Type B pancreatic cell (in vitro differentiated cells): ENCODE results near the gene FRMD8. TPM values are rescaled to one million over a fixed set of nuclear protein-coding genes. Genes with fewer than 3 reads are reported as not detected.

ENCODE experiments used
- DNase-seq: peaks from one replicate; pipeline ENCODE4 v3.0.0; 2021; ENCODE audit warnings: mixed read lengths; ENCODE audit not compliant: unreplicated experiment; ENCODE audit errors: extremely low spot score
- H3K27ac Mint-ChIP-seq: 2 replicates; pipeline ENCODE4 v1.8.0; 2021; ENCODE audit warnings: mild to moderate bottlenecking, mixed read lengths
- H3K27me3 Mint-ChIP-seq: 2 replicates; pipeline ENCODE4 v1.8.0; 2021; ENCODE audit warnings: mixed read lengths
- H3K36me3 Mint-ChIP-seq: 2 replicates; pipeline ENCODE4 v1.8.0; 2021; ENCODE audit warnings: mixed read lengths
- H3K4me1 Mint-ChIP-seq: one replicate; pipeline ENCODE4 v1.8.0; 2021; ENCODE audit warnings: mixed read lengths; ENCODE audit not compliant: unreplicated experiment
- H3K4me3 Mint-ChIP-seq: 2 replicates; pipeline ENCODE4 v1.8.0; 2021; ENCODE audit warnings: mild to moderate bottlenecking, mixed read lengths
- H3K9me3 Mint-ChIP-seq: 2 replicates; pipeline ENCODE4 v1.8.0; 2021; ENCODE audit warnings: mixed read lengths
- total RNA-seq: library from RNA; stranded (reverse); gene quantifications from 2 replicates; pipeline ENCODE4 v1.2.1, GENCODE V29; 2021; ENCODE audit warnings: low replicate concordance
- TF ChIP-seq, protein P1 (sequence below): fragments of 200-600 bp; sonication (generic); conservative IDR thresholded peaks from 2 replicates; pipeline ENCODE4 v1.5.0; 2021; ENCODE audit warnings: antibody characterized with exemption, mild to moderate bottlenecking

The FRMD8 gene
- total RNA-seq, 1 donor from 2014 or later, result 35.0 TPM

DNA sequence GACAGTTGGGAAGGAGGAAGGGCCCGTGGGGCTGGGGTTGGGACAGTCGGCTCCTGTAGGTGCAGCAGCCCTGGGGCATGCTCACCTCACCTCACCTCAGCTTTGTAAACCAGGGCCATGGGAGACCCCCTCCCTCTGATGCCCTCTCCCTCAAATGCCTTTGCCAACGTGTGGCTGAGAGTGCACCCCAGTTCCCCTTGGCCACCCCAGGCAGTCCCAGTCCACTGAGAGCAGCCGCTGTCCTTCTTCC is 31.9 kb downstream of the FRMD8 start:
- H3K4me3 Mint-ChIP-seq, result peak overlapping the region; percentile 83
- H3K36me3 Mint-ChIP-seq, result peaks cover 7% of the 10 kb centered on the region
- TF ChIP-seq, protein P1, sequence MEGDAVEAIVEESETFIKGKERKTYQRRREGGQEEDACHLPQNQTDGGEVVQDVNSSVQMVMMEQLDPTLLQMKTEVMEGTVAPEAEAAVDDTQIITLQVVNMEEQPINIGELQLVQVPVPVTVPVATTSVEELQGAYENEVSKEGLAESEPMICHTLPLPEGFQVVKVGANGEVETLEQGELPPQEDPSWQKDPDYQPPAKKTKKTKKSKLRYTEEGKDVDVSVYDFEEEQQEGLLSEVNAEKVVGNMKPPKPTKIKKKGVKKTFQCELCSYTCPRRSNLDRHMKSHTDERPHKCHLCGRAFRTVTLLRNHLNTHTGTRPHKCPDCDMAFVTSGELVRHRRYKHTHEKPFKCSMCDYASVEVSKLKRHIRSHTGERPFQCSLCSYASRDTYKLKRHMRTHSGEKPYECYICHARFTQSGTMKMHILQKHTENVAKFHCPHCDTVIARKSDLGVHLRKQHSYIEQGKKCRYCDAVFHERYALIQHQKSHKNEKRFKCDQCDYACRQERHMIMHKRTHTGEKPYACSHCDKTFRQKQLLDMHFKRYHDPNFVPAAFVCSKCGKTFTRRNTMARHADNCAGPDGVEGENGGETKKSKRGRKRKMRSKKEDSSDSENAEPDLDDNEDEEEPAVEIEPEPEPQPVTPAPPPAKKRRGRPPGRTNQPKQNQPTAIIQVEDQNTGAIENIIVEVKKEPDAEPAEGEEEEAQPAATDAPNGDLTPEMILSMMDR, result no peak
- no peaks in the 10 kb centered on the region for H3K9me3 Mint-ChIP-seq
- DNase-seq, result no peak
- H3K4me1 Mint-ChIP-seq, result peaks cover 53% of the 10 kb centered on the region
- H3K27ac Mint-ChIP-seq, result peak overlapping the region; percentile 99
- H3K27me3 Mint-ChIP-seq, result peaks cover 8% of the 10 kb centered on the region

DNA sequence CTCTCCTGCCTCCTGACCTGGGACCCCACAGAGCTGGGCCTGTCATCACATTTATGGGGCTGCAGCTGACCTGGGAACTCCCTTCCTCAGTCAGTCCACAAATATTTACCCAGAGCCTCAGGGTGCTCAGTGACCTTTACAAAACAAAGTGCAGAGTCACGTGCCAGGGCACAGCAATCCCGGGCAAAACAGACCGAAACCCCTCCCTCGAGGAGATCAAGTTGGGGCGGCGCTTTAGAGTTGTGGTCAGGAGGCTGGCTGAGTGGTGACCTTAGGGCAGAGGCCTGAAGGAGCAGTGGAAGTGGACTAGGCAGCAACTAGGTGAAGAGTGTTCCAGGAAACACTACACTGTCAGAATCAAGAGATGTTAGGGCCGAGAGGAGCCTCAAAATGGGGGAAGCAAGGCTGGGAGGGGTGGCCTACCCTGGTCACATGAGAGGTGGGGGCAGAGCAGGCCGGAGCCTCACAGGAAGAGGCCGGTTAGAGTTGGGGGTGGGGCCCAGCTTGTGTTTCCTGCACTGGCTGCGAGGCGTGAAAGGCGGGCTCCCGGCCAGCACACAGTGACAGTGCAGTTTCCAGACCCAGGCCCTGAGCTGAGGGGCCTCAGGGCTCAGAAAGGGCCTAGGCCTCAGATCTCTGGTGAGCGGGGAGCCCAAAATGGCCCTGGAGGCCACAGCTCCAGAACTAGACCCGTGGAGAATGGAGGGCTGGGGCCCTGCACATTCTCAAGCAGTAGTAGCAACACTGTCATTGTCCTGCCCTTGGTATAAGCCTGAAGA is 32.4 kb downstream of the FRMD8 start:
- Mint-ChIP-seq H3K9me3 (no peaks in the 10 kb centered on the region), H3K27ac (peak overlapping the region; percentile 99), H3K27me3 (peaks cover 11% of the 10 kb centered on the region), H3K36me3 (peaks cover 7% of the 10 kb centered on the region), H3K4me1 (peaks cover 56% of the 10 kb centered on the region), H3K4me3 (peak overlapping the region; percentile 83)
- TF ChIP-seq, protein P1, result no peak
- peak; percentile 87 for DNase-seq

DNA sequence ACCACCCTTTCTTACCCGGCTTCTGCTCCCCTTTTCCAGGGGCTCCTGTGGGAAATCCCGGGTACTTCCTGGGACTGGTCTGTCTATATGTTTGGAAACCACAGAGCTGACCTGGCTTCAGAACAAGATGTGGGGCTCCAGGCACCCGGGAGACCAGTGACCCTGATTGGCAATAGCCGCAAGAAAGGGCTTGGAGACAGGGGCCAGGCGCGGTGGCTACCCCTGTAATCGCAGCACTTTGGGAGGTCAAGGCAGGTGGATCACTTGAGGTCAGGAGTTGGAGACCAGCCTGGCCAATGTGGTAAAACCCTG is 33.0 kb downstream of the FRMD8 start:
- Mint-ChIP-seq H3K9me3 (no peaks in the 10 kb centered on the region), H3K27me3 (peaks cover 15% of the 10 kb centered on the region), H3K4me1 (peaks cover 60% of the 10 kb centered on the region), H3K4me3 (peak overlapping the region; percentile 83), H3K27ac (peak overlapping the region; percentile 99), H3K36me3 (peaks cover 10% of the 10 kb centered on the region)
- no peak for DNase-seq
- TF ChIP-seq, protein P1, result no peak

GRCh38 chr11:65419772-65420481 is 33.5 kb downstream of the FRMD8 start:
- peaks cover 14% of the 10 kb centered on the region for H3K36me3 Mint-ChIP-seq
- peak overlapping the region; percentile 99 for H3K27ac Mint-ChIP-seq
- TF ChIP-seq, protein P1, result no peak
- peaks cover 65% of the 10 kb centered on the region for H3K4me1 Mint-ChIP-seq
- DNase-seq, result no peak
- no peaks in the 10 kb centered on the region for H3K9me3 Mint-ChIP-seq
- H3K4me3 Mint-ChIP-seq, result peak overlapping the region; percentile 79
- H3K27me3 Mint-ChIP-seq, result peaks cover 18% of the 10 kb centered on the region

GRCh38 chr11:65420506-65420905 is 34.1 kb downstream of the FRMD8 start:
- H3K36me3 Mint-ChIP-seq, result peaks cover 18% of the 10 kb centered on the region
- H3K27ac Mint-ChIP-seq, result peak overlapping the region; percentile 99
- H3K4me1 Mint-ChIP-seq, result peaks cover 70% of the 10 kb centered on the region
- peak overlapping the region; percentile 88 for H3K4me3 Mint-ChIP-seq
- peaks cover 21% of the 10 kb centered on the region for H3K27me3 Mint-ChIP-seq
- TF ChIP-seq, protein P1, result no peak
- H3K9me3 Mint-ChIP-seq, result no peaks in the 10 kb centered on the region
- DNase-seq, result no peak
